ENCODE measurements around the gene ATG3.
"Not testable (repeated sequence)": the region's sequence is repeated elsewhere in the genome, so short reads cannot be mapped to it uniquely, and the experiment has no call there.

Gene ATG3

GRCh38 chr3:112561734-112562529 is at the start of gene ATG3, which contains the start of gene SLC35A5:
Gene ATG3, minus strand, starts transcription at chr3:112561962. Its CDS starts 434 bp downstream, at chr3:112561528.
Gene SLC35A5, plus strand, starts transcription at chr3:112562045. Its CDS starts 1,359 bp downstream, at chr3:112563404.
- peak; percentile 96 for DNase-seq (ENCODE audit: low read depth)

- DNase-seq (ENCODE audit: low read depth) = peak; percentile 51
Observed at GRCh38 chr3:112610121-112610520, 48.4 kb upstream of the ATG3 start.

- DNase-seq (ENCODE audit: low read depth) = no peak
Observed at GRCh38 chr3:112607863-112608262, 46.1 kb upstream of the ATG3 start.

- no peak for DNase-seq (ENCODE audit: low read depth)
Observed at GRCh38 chr3:112606098-112606497, 44.3 kb upstream of the ATG3 start.

GRCh38 chr3:112605285-112605684 is 43.5 kb upstream of the ATG3 start:
- DNase-seq (ENCODE audit: low read depth) = peak; percentile 96

- DNase-seq (ENCODE audit: low read depth) = peak; percentile 94
Observed at GRCh38 chr3:112604536-112604935, 42.8 kb upstream of the ATG3 start.

- DNase-seq (ENCODE audit: low read depth) = no peak
Observed at GRCh38 chr3:112602217-112602838, 40.6 kb upstream of the ATG3 start.

- no peak for DNase-seq (ENCODE audit: low read depth)
Observed at GRCh38 chr3:112598731-112599130, 37.0 kb upstream of the ATG3 start.

- DNase-seq (ENCODE audit: low read depth) = no peak
Observed at GRCh38 chr3:112597945-112598344, 36.2 kb upstream of the ATG3 start.

GRCh38 chr3:112594856-112595255 is 33.1 kb upstream of the ATG3 start:
- no peak for DNase-seq (ENCODE audit: low read depth)

- no peak for DNase-seq (ENCODE audit: low read depth)
Observed at GRCh38 chr3:112593258-112593657, 31.5 kb upstream of the ATG3 start.

GRCh38 chr3:112587336-112587735 is 25.6 kb upstream of the ATG3 start:
- DNase-seq (ENCODE audit: low read depth) = no peak

GRCh38 chr3:112585782-112586181 is 24.0 kb upstream of the ATG3 start:
- DNase-seq (ENCODE audit: low read depth) = no peak

- no peak for DNase-seq (ENCODE audit: low read depth)
Observed at GRCh38 chr3:112583105-112583504, 21.3 kb upstream of the ATG3 start.

- DNase-seq (ENCODE audit: low read depth) = peak; percentile 37
Observed at GRCh38 chr3:112582244-112582874, 20.6 kb upstream of the ATG3 start.

- no peak for DNase-seq (ENCODE audit: low read depth)
Observed at GRCh38 chr3:112579697-112580096, 17.9 kb upstream of the ATG3 start.

GRCh38 chr3:112579232-112579631 is 17.5 kb upstream of the ATG3 start:
- no peak for DNase-seq (ENCODE audit: low read depth)

- no peak for DNase-seq (ENCODE audit: low read depth)
Observed at GRCh38 chr3:112572701-112573100, 10.9 kb upstream of the ATG3 start.

GRCh38 chr3:112569265-112569664 is 7.5 kb upstream of the ATG3 start:
- DNase-seq (ENCODE audit: low read depth) = no peak

GRCh38 chr3:112568642-112569041 is 6.9 kb upstream of the ATG3 start:
- DNase-seq (ENCODE audit: low read depth) = peak; percentile 14

- DNase-seq (ENCODE audit: low read depth) = no peak
Observed at GRCh38 chr3:112564940-112565305, 3.2 kb upstream of the ATG3 start.

GRCh38 chr3:112564247-112564939 is 2.6 kb upstream of the ATG3 start:
- not testable (repeated sequence) for DNase-seq (ENCODE audit: low read depth)

- DNase-seq (ENCODE audit: low read depth) = no peak
Observed at GRCh38 chr3:112561484-112561733, 353 bp downstream of the ATG3 start.
